Measurements from ENCODE around the gene CHST13. TPM values are rescaled to one million over a fixed set of nuclear protein-coding genes. Genes with fewer than 3 reads are reported as not detected.

The CHST13 gene
- total and polyA plus RNA-seq, 2 of the 4 experiments (the other 2 are of a cell fraction): not detected

GRCh38 chr3:126511291-126511690 lies 12.7 kb upstream of the CHST13 start:
- CTCF ChIA-PET: interaction anchor here (0.8 kb wide), 1 partner anchor 11 kb away, joined by 3 read pairs; no protein-coding TSS in a partner anchor

More at GRCh38 chr3:126511291-126511690, 12.7 kb upstream of the CHST13 start:
- no peaks in the 10 kb centered on the region for H3K4me1 ChIP-seq (ENCODE audit: control insufficient read depth, insufficient read depth, low read length)
- H3K4me2 ChIP-seq (ENCODE audit: low read depth, low read length): no peak overlapping the region
- POLR2A ChIA-PET (ENCODE audit: unreplicated experiment): no interaction called here
- no peaks in the 10 kb centered on the region for H3K36me3 ChIP-seq (ENCODE audit: control insufficient read depth, insufficient read depth, low read length)
- H3K27me3 ChIP-seq (ENCODE audit: control insufficient read depth, insufficient read depth, low read length): peaks cover 29% of the 10 kb centered on the region; the same call in 1 of the 2 replicates
- no peak overlapping the region for H2AK5ac ChIP-seq (ENCODE audit: low read depth, low read length)
- no peak overlapping the region for H2BK5ac ChIP-seq (ENCODE audit: low read depth, low read length, poor library complexity, severe bottlenecking)
- WGBS, 2 experiments (ENCODE audit: extremely low coverage in 2 of 2, insufficient read length in 1 of 2): 29% methylated on average over 1 of the region's 7 CpGs; no CpG with 5 or more reads in 1 of the 2 experiments
- H2AFZ ChIP-seq (replicated peaks; ENCODE audit: low read length, poor library complexity): no peak overlapping the region
- no peaks in the 10 kb centered on the region for H3K9me1 ChIP-seq (ENCODE audit: insufficient read depth, low read length)
- H3K9me3 ChIP-seq (ENCODE audit: control insufficient read depth, insufficient read depth, low read length): no peaks in the 10 kb centered on the region
- no peak overlapping the region for H4K5ac ChIP-seq (ENCODE audit: low read depth, low read length)
- DNase-seq: no peak
- H3K4me3 ChIP-seq (ENCODE audit: insufficient read depth, low read depth, low read length): no peak overlapping the region
- H4K8ac ChIP-seq (ENCODE audit: low read depth in 2 of 2, low read length in 2 of 2): no peak overlapping the region
- no TSS peak for BruUV-seq (replicated peaks)
- no peak overlapping the region for H4K91ac ChIP-seq (ENCODE audit: insufficient read depth, low read depth, low read length)
- H3K56ac ChIP-seq (ENCODE audit: extremely low read depth, insufficient read depth, low read length): no peak overlapping the region
- TF ChIP-seq POLR2A (IDR thresholded peaks at IDR 0.05; ENCODE audit: low read depth, low read length) (no peak), USF2 (IDR thresholded peaks at IDR 0.05; ENCODE audit: low read depth, low read length) (no peak), CHD1 (IDR thresholded peaks at IDR 0.05; ENCODE audit: low read depth, low read length) (no peak), CTCF (conservative IDR thresholded peaks at IDR 0.05; ENCODE audit: low read depth, low read length) (no peak), BHLHE40 (IDR thresholded peaks at IDR 0.05; ENCODE audit: low read depth, low read length) (no peak), SMC3 (IDR thresholded peaks at IDR 0.05; ENCODE audit: low read depth, low read length) (no peak), MAZ (IDR thresholded peaks at IDR 0.05; ENCODE audit: borderline replicate concordance, low read depth, low read length) (no peak), MXI1 (IDR thresholded peaks at IDR 0.05; ENCODE audit: borderline replicate concordance, low read depth, low read length) (no peak), MAFK (IDR thresholded peaks at IDR 0.05; ENCODE audit: low read depth, low read length) (no peak), RAD21 (IDR thresholded peaks at IDR 0.05; ENCODE audit: low read length) (no peak), ELK1 (IDR thresholded peaks at IDR 0.05; ENCODE audit: borderline replicate concordance, low read depth, low read length) (no peak)
- no peak overlapping the region for H2BK15ac ChIP-seq (ENCODE audit: low read depth, low read length)
- H3K27ac ChIP-seq (ENCODE audit: insufficient read depth, low read length): no peak overlapping the region
- no peaks in the 10 kb centered on the region for H4K20me1 ChIP-seq (ENCODE audit: insufficient read depth, low read length)
- no peak for ATAC-seq (ENCODE audit: low read depth)
- no peak overlapping the region for H2BK20ac ChIP-seq (ENCODE audit: low read depth, low read length)
- dilution Hi-C loops (cut with HindIII; ENCODE audit: low sequenced_read_pairs, unreplicated experiment): no loop called here
- H3K4ac ChIP-seq (ENCODE audit: low read depth, low read length): no peak overlapping the region
- no peak overlapping the region for H2BK120ac ChIP-seq (ENCODE audit: low read depth, low read length)
- intact Hi-C loops (cut with micrococcal nuclease): no loop called here
- H3K18ac ChIP-seq (ENCODE audit: low read depth, low read length): no peak overlapping the region
- H3K23ac ChIP-seq (ENCODE audit: low read depth, low read length): no peak overlapping the region
- no peak overlapping the region for H2AK9ac ChIP-seq (replicated peaks; ENCODE audit: low read depth, low read length, poor library complexity)
- in situ Hi-C loops (cut with MboI; ENCODE audit: low sequenced_read_pairs): no loop called here
- H3K79me1 ChIP-seq (ENCODE audit: low read depth in 1 of 2, low read length in 2 of 2): no peaks in the 10 kb centered on the region
- no peak overlapping the region for H3K14ac ChIP-seq (replicated peaks; ENCODE audit: low read depth, low read length)
- no peak overlapping the region for H3K9ac ChIP-seq (ENCODE audit: low read depth, low read length)
